K562 (cell line): ENCODE data around the gene MRPL2. TPM values are rescaled to one million over a fixed set of nuclear protein-coding genes. Genes with fewer than 3 reads are reported as not detected.

Experiments
- ATAC-seq: fragments of 200-7000 bp; cut with Tn5 transposase; 3 replicates; pipeline ENCODE4 v1.9.1; 2020; ENCODE audit warnings: moderate library complexity
- BruUV-seq: library from RNA; stranded (reverse); fragments of 400-500 nt; replicated peaks from 2 replicates; lab custom pipeline; 2021; lab: Mats Ljungman, UMichigan
- CTCF ChIA-PET: fragments of 300-600 bp; formaldehyde crosslinking; extraction: SDS; loops from one replicate; lab custom pipeline; 2021; ENCODE audit warnings: low intra/inter-chr PET ratio; lab: Yijun Ruan, JAX
- POLR2A ChIA-PET: fragments of 300-600, 350-650 bp; sonication (Branson Sonifier 250); formaldehyde crosslinking; extraction: SDS; loops from one replicate; lab custom pipeline; 2021; ENCODE audit warnings: antibody characterized with exemption, inconsistent platforms; lab: Yijun Ruan, JAX
- DNase-seq, 4 experiments: peaks; one replicate each; pipeline versions ENCODE4 v3.0.0 to v3.0.0-alpha.2; 2011 to 2018; ENCODE audit warnings: low spot score in 3 of 4, mixed read lengths in 3 of 4; ENCODE audit errors: extremely low read depth in 1 of 4
- FAIRE-seq: peaks from 2 replicates; lab custom pipeline; 2011; peaks lifted over from hg19 to GRCh38; lab: Jason Lieb, UNC
- H2AFZ ChIP-seq: 2 replicates; pipeline ENCODE4 v1.6.0; 2011; ENCODE audit warnings: low read depth, low read length, control low read depth, inconsistent platforms
- H3K27ac ChIP-seq: fragments of 200-600 bp; 3 replicates; pipeline ENCODE4 v1.8.0; 2011; ENCODE audit warnings: low read depth, mild to moderate bottlenecking, control low read depth, inconsistent platforms, low read length, moderate library complexity, mixed read lengths; ENCODE audit errors: extremely low read depth
- H3K27me3 ChIP-seq, 2 experiments: fragments of 300-600 bp in 1 of 2; 2 replicates in 1 of 2; 3 replicates in 1 of 2; pipeline versions ENCODE4 v1.6.0 to v1.8.0; 2011; ENCODE audit warnings: inconsistent platforms in 2 of 2, low read length in 2 of 2, mild to moderate bottlenecking in 1 of 2, mixed read lengths in 1 of 2, moderate library complexity in 1 of 2; ENCODE audit not compliant: control insufficient read depth in 2 of 2, insufficient read depth in 2 of 2
- H3K36me3 ChIP-seq: fragments of 300-600 bp; 3 replicates; pipeline ENCODE4 v1.8.0; 2011; ENCODE audit warnings: mild to moderate bottlenecking, low read length, inconsistent platforms; ENCODE audit not compliant: control insufficient read depth, insufficient read depth
- H3K4me1 ChIP-seq, 2 experiments: fragments of 200-600 bp in 1 of 2; replicated peaks in 1 of 2; 2 replicates in 1 of 2; 3 replicates in 1 of 2; pipeline versions ENCODE4 v1.5.1 to v1.8.0; 2011; ENCODE audit warnings: inconsistent platforms in 2 of 2, low read length in 2 of 2, mild to moderate bottlenecking in 1 of 2, mixed read lengths in 1 of 2, moderate library complexity in 1 of 2; ENCODE audit not compliant: control insufficient read depth in 2 of 2, insufficient read depth in 2 of 2
- H3K4me2 ChIP-seq: 2 replicates; pipeline ENCODE4 v1.6.1; 2011; ENCODE audit warnings: low read length, control low read depth, inconsistent platforms, mixed read lengths; ENCODE audit not compliant: insufficient read depth
- H3K4me3 ChIP-seq: fragments of 200-600 bp; sonication (generic), shearing (Covaris generic); 2 replicates; pipeline ENCODE4 v1.5.1; 2016; ENCODE audit warnings: control low read depth, inconsistent platforms
- H3K79me2 ChIP-seq: fragments of 200-600 bp; 3 replicates; pipeline ENCODE4 v1.8.0; 2011; ENCODE audit warnings: low read length, inconsistent platforms; ENCODE audit not compliant: control insufficient read depth, insufficient read depth
- H3K9ac ChIP-seq, 2 experiments: 2 replicates each; pipeline versions ENCODE4 v1.6.0 to v1.6.1; 2011; ENCODE audit warnings: low read depth in 2 of 2, low read length in 2 of 2, control low read depth in 1 of 2, inconsistent platforms in 1 of 2, mild to moderate bottlenecking in 1 of 2, mixed read lengths in 1 of 2; ENCODE audit not compliant: insufficient read depth in 1 of 2
- H3K9me1 ChIP-seq: one replicate; pipeline ENCODE4 v1.6.0; 2011; ENCODE audit warnings: inconsistent platforms, mild to moderate bottlenecking, low read length, moderate library complexity; ENCODE audit not compliant: control insufficient read depth, insufficient read depth
- H3K9me3 ChIP-seq: replicated peaks from 2 replicates; pipeline ENCODE4 v1.5.1; 2011; ENCODE audit warnings: low read depth, low read length, inconsistent platforms; ENCODE audit not compliant: control insufficient read depth, insufficient read depth
- H4K20me1 ChIP-seq: replicated peaks from 2 replicates; pipeline ENCODE4 v1.6.1; 2011; ENCODE audit warnings: low read length, inconsistent platforms, mixed read lengths; ENCODE audit not compliant: control insufficient read depth, insufficient read depth
- ASH1L ChIP-seq: fragments of 450-650 bp; IDR thresholded peaks from 2 replicates; pipeline ENCODE4 v1.6.1; 2018; ENCODE audit warnings: borderline replicate concordance, mild to moderate bottlenecking, low read depth; ENCODE audit not compliant: partially characterized antibody
- ESRRA ChIP-seq: fragments of 450-650 bp; IDR thresholded peaks from 2 replicates; pipeline ENCODE4 v1.6.1; 2014; ENCODE audit warnings: low read depth, mild to moderate bottlenecking, moderate library complexity, borderline replicate concordance
- ESRRB ChIP-seq: fragments of 250-450 bp; sonication (Bioruptor Pico); IDR thresholded peaks from 2 replicates; pipeline ENCODE4 v1.5.0; 2020; ENCODE audit warnings: mild to moderate bottlenecking, moderate library complexity, borderline replicate concordance
- ETV1 ChIP-seq: fragments of 450-650 bp; conservative IDR thresholded peaks from 2 replicates; pipeline ENCODE4 v1.6.1; 2016; ENCODE audit warnings: missing genetic modification characterization, control low read depth, low read depth, missing compliant biosample characterization
- HNRNPUL1 ChIP-seq: fragments of 200-400 bp; formaldehyde crosslinking; IDR thresholded peaks from 2 replicates; pipeline ENCODE4 v1.6.1; 2017; ENCODE audit warnings: low read length
- KDM4B ChIP-seq, 2 experiments: fragments of 450-650 bp in 1 of 2; sonication (generic) in 1 of 2; IDR thresholded peaks; 2 replicates each; pipeline ENCODE4 v1.6.1; 2016 to 2017; ENCODE audit warnings: borderline replicate concordance in 2 of 2, antibody characterized with exemption in 1 of 2, low read depth in 1 of 2, mild to moderate bottlenecking in 1 of 2
- MYNN ChIP-seq, 2 experiments: sonication (generic); formaldehyde crosslinking in 1 of 2; IDR thresholded peaks; 2 replicates each; pipeline versions ENCODE4 v1.5.0 to v1.6.1; 2016 to 2020; ENCODE audit warnings: antibody characterized with exemption in 1 of 2, missing genetic modification reagents in 1 of 2
- OTX1 ChIP-seq: fragments of 450-650 bp; formaldehyde crosslinking; IDR thresholded peaks from 2 replicates; pipeline ENCODE4 v1.4.0; 2022; ENCODE audit warnings: mild to moderate bottlenecking
- SETDB1 ChIP-seq: IDR thresholded peaks from one replicate; pipeline ENCODE4 v1.6.1; 2012; ENCODE audit warnings: low read length, control low read depth, inconsistent platforms
- VEZF1 ChIP-seq: fragments of 200-800 bp; sonication (Bioruptor generic); IDR thresholded peaks from 2 replicates; pipeline ENCODE4 v1.6.1; 2017; ENCODE audit warnings: missing genetic modification characterization, missing compliant biosample characterization
- ZNF3 ChIP-seq: fragments of 250-450 bp; sonication (Bioruptor Pico); IDR thresholded peaks from 2 replicates; pipeline ENCODE4 v1.5.0; 2021; ENCODE audit warnings: mild to moderate bottlenecking, moderate library complexity
- ZNF41 ChIP-seq: fragments of 250-450 bp; sonication (Bioruptor Pico); conservative IDR thresholded peaks from 2 replicates; pipeline ENCODE4 v1.4.0; 2020; ENCODE audit warnings: mild to moderate bottlenecking
- ZNF644 ChIP-seq: fragments of 200-800 bp; sonication (Bioruptor generic); IDR thresholded peaks from 2 replicates; pipeline ENCODE4 v1.6.1; 2016; ENCODE audit warnings: low read depth, missing genetic modification characterization, missing compliant biosample characterization
- WGBS: fragments of 100-300 bp; shearing (Covaris generic); methylation state at CpG from one replicate; pipeline ENCODE4 v1.1.6; 2016; ENCODE audit warnings: low coverage, mixed read lengths; ENCODE audit not compliant: insufficient coverage; ENCODE audit errors: missing lambda C conversion rate; 5-methylcytosine and 5-hydroxymethylcytosine counted together
- in situ Hi-C: fragments of 300-500 bp; cut with MboI; formaldehyde crosslinking; loops from 4 replicates; pipeline ENCODE4 v1.15.0; 2018; ENCODE audit warnings: inconsistent platforms, mixed read lengths
- intact Hi-C: fragments of 100-400 bp; cut with micrococcal nuclease; formaldehyde crosslinking; loops from 2 replicates; pipeline ENCODE4 v1.14.2; 2022
- polyA plus RNA-seq, 8 experiments: library from polyadenylated mRNA; depleted of rRNA in 4 of 8; stranded (reverse) in 5 of 8; unstranded in 3 of 8; fragments of >200 nt; fragmentation: Nextera tagmentation in 2 of 8; fragmentation: Illumina TruSeq in 1 of 8; extraction: Ambion mirVana in 2 of 8; extraction: Trizol in 1 of 8; gene quantifications; 2 replicates each; pipeline versions ENCODE4 v1.2.1 to v1.2.3, GENCODE V29; 2011 to 2014; ENCODE audit warnings: inconsistent platforms in 1 of 8, missing spikeins in 1 of 8
- total RNA-seq, 7 experiments: library from RNA; depleted of rRNA in 6 of 7; stranded (reverse); fragments of >200 nt in 6 of 7; fragmentation: Illumina TruSeq in 2 of 7; extraction: Trizol in 2 of 7; gene quantifications; 2 replicates each; pipeline versions ENCODE4 v1.2.1 to v1.2.3, GENCODE V29; 2011 to 2021; ENCODE audit warnings: low replicate concordance in 1 of 7
- TF ChIP-seq, protein P1 (sequence below): fragments of 250-450 bp; sonication (Bioruptor Pico); IDR thresholded peaks from 2 replicates; pipeline ENCODE4 v1.8.0; 2021; ENCODE audit warnings: moderate library complexity, mild to moderate bottlenecking, inconsistent platforms
- TF ChIP-seq, protein P2 (sequence below): IDR thresholded peaks from 2 replicates; pipeline ENCODE4 v1.6.1; 2011; ENCODE audit warnings: borderline replicate concordance, low read depth, mild to moderate bottlenecking, moderate library complexity, low read length; ENCODE audit not compliant: insufficient read depth, poor library complexity, severe bottlenecking

Gene MRPL2
- total and polyA plus RNA-seq, 9 of the 15 experiments (the other 6 are each of a cell fraction or from before 2014, with no cell fraction given), result 63.1 to 262 (median 121) TPM

- TF ChIP-seq ESRRB (CRISPR knock-in tag), result no peak
- TF ChIP-seq OTX1 (CRISPR knock-in tag), result no peak
- TF ChIP-seq, protein P1, sequence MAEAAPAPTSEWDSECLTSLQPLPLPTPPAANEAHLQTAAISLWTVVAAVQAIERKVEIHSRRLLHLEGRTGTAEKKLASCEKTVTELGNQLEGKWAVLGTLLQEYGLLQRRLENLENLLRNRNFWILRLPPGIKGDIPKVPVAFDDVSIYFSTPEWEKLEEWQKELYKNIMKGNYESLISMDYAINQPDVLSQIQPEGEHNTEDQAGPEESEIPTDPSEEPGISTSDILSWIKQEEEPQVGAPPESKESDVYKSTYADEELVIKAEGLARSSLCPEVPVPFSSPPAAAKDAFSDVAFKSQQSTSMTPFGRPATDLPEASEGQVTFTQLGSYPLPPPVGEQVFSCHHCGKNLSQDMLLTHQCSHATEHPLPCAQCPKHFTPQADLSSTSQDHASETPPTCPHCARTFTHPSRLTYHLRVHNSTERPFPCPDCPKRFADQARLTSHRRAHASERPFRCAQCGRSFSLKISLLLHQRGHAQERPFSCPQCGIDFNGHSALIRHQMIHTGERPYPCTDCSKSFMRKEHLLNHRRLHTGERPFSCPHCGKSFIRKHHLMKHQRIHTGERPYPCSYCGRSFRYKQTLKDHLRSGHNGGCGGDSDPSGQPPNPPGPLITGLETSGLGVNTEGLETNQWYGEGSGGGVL (CRISPR knock-in tag), result no peak
- no peak for TF ChIP-seq ASH1L
- TF ChIP-seq SETDB1, result no peak
- TF ChIP-seq ZNF644, result no peak
- TF ChIP-seq ETV1 (tag), result no peak
- TF ChIP-seq ESRRA, result no peak
Observed at GRCh38 chr6:43078691-43079090, 19.5 kb upstream of the MRPL2 start (continued).

DNA sequence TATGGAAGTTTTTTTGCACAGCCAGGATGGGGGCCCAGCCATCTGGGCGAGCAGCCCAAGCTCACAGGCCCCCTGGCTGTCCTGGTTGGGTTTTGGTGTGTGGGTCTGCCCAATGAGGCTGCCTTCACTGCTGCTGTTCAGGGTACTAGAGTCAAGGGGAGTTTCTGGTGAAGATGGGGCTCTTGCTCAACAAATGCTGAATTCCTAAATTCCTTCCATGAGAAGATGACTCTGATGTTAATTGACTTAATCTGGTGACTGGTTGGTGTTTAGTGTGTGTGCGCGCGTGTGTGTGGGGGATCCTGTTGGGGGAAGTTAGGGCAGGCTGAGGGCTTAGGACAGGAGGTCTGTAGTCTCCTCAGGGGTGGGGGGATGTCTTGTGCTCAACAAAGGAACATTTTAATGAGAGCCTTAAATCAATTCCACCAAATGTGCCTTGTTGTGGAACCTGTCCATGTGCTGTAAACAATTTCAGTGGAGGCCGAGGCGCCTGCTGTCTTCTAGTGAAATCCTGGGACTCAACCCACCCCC lies 18.8 kb upstream of the MRPL2 start:
- ATAC-seq (no peak), FAIRE-seq (no peak), DNase-seq (no peak)
- Histone ChIP-seq H3K4me1 (peaks cover 2 to 20% of the 10 kb centered on the region in 2 experiments; a peak in 4 of 5 replicates), H3K79me2 (no peaks in the 10 kb centered on the region), H2AFZ (no peak overlapping the region), H3K9ac (peak overlapping the region in 1 of 2 experiments; percentile 39; a peak in 1 of 4 replicates), H4K20me1 (0 out of 2 replicates have a peak, but pooled peaks cover 2% of the 10 kb centered on the region), H3K4me3 (no peak overlapping the region), H3K27me3 (peaks cover 2 to 11% of the 10 kb centered on the region in 2 experiments; a peak in 3 of 5 replicates), H3K36me3 (no peaks in the 10 kb centered on the region), H3K4me2 (no peak overlapping the region), H3K27ac (no peak overlapping the region), H3K9me3 (no peaks in the 10 kb centered on the region), H3K9me1 (no peaks in the 10 kb centered on the region)
- 71% methylated on average over 6 of the region's 6 CpGs for WGBS
- intact Hi-C loops (no loop called here), in situ Hi-C loops (no loop called here)
- CTCF ChIA-PET, result no interaction called here
- BruUV-seq, result no TSS peak
- POLR2A ChIA-PET, result interaction anchor here (0.8 to 1.1 kb wide), 3 partner anchors 19 to 95 kb away, joined by 3 read pairs; partner anchors contain the start of genes KLC4 and MRPL2
- no peak for TF ChIP-seq KDM4B (IDR thresholded peaks at IDR 0.05; ENCODE audit: borderline replicate concordance in 2 of 2, low read depth in 1 of 2)
- no peak for TF ChIP-seq ZNF41 (CRISPR knock-in tag)
- TF ChIP-seq VEZF1, result no peak
- TF ChIP-seq, protein P2, sequence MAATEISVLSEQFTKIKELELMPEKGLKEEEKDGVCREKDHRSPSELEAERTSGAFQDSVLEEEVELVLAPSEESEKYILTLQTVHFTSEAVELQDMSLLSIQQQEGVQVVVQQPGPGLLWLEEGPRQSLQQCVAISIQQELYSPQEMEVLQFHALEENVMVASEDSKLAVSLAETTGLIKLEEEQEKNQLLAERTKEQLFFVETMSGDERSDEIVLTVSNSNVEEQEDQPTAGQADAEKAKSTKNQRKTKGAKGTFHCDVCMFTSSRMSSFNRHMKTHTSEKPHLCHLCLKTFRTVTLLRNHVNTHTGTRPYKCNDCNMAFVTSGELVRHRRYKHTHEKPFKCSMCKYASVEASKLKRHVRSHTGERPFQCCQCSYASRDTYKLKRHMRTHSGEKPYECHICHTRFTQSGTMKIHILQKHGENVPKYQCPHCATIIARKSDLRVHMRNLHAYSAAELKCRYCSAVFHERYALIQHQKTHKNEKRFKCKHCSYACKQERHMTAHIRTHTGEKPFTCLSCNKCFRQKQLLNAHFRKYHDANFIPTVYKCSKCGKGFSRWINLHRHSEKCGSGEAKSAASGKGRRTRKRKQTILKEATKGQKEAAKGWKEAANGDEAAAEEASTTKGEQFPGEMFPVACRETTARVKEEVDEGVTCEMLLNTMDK, result no peak
- TF ChIP-seq HNRNPUL1, result no peak
- no peak for TF ChIP-seq ZNF3 (CRISPR knock-in tag)
- no peak for TF ChIP-seq MYNN (IDR thresholded peaks at IDR 0.05)
- no peak for TF ChIP-seq MYNN (CRISPR knock-in tag; IDR thresholded peaks at IDR 0.05)
